Measurements from ENCODE around the gene ROBO1. TPM values are rescaled to one million over a fixed set of nuclear protein-coding genes. Genes with fewer than 3 reads are reported as not detected.

The ROBO1 gene
- total RNA-seq, 1 donor from 2014 or later: 19.4 TPM

- TF ChIP-seq CTCF (conservative IDR thresholded peaks at IDR 0.05; ENCODE audit: low read depth, low read length): no peak
- no peak for DNase-seq (ENCODE audit: low read depth)
- no peak overlapping the region for H3K4me3 ChIP-seq (ENCODE audit: low read depth, low read length)
Measured at GRCh38 chr3:78665776-78666469, 1101.9 kb downstream of the ROBO1 start.

GRCh38 chr3:78665101-78665500 is 1102.7 kb downstream of the ROBO1 start:
- H3K4me3 ChIP-seq (ENCODE audit: low read depth, low read length): no peak overlapping the region
- no peak for TF ChIP-seq CTCF (conservative IDR thresholded peaks at IDR 0.05; ENCODE audit: low read depth, low read length)
- no peak for DNase-seq (ENCODE audit: low read depth)

- no peak overlapping the region for H3K4me3 ChIP-seq (ENCODE audit: low read depth, low read length)
- DNase-seq (ENCODE audit: low read depth): no peak
- no peak for TF ChIP-seq CTCF (conservative IDR thresholded peaks at IDR 0.05; ENCODE audit: low read depth, low read length)
Measured at GRCh38 chr3:78660957-78661356, 1106.8 kb downstream of the ROBO1 start.

- peak; percentile 61 for TF ChIP-seq CTCF (conservative IDR thresholded peaks at IDR 0.05; ENCODE audit: low read depth, low read length)
- no peak overlapping the region for H3K4me3 ChIP-seq (ENCODE audit: low read depth, low read length)
- DNase-seq (ENCODE audit: low read depth): no peak
Measured at GRCh38 chr3:78659386-78659987, 1108.3 kb downstream of the ROBO1 start.

GRCh38 chr3:78647726-78648125 is 1120.1 kb downstream of the ROBO1 start:
- no peak overlapping the region for H3K4me3 ChIP-seq (ENCODE audit: low read depth, low read length)
- no peak for TF ChIP-seq CTCF (conservative IDR thresholded peaks at IDR 0.05; ENCODE audit: low read depth, low read length)
- DNase-seq (ENCODE audit: low read depth): no peak

- DNase-seq (ENCODE audit: low read depth): peak; percentile 78
- no peak overlapping the region for H3K4me3 ChIP-seq (ENCODE audit: low read depth, low read length)
- peak; percentile 91 for TF ChIP-seq CTCF (conservative IDR thresholded peaks at IDR 0.05; ENCODE audit: low read depth, low read length)
Measured at GRCh38 chr3:78645628-78646310, 1122.0 kb downstream of the ROBO1 start.

Measured in epithelial cell of proximal tubule (primary cell).